HepG2 (cell line): ENCODE measurements around the gene QSER1. TPM values are rescaled to one million over a fixed set of nuclear protein-coding genes. Genes with fewer than 3 reads are reported as not detected.

ENCODE experiments used
- ATAC-seq: fragments of 200-7000 bp; cut with Tn5 transposase; 3 replicates; pipeline ENCODE4 v1.9.1; 2020; ENCODE audit warnings: mild to moderate bottlenecking, moderate library complexity
- BruUV-seq: library from RNA; stranded (reverse); fragments of 400-500 nt; replicated peaks from 2 replicates; lab custom pipeline; 2021; lab: Mats Ljungman, UMichigan
- CTCF ChIA-PET: fragments of 300-600 bp; formaldehyde crosslinking; extraction: SDS; loops from one replicate; lab custom pipeline; 2021; ENCODE audit warnings: low total read pairs, inconsistent platforms, low intra/inter-chr PET ratio; lab: Yijun Ruan, JAX
- POLR2A ChIA-PET: fragments of 350-600 bp; sonication (Branson Sonifier 250); formaldehyde crosslinking; loops from one replicate; lab custom pipeline; 2020; ENCODE audit warnings: antibody characterized with exemption, inconsistent platforms; lab: Yijun Ruan, JAX
- DNase-seq: peaks from one replicate; pipeline ENCODE4 v3.0.0-alpha.2; 2015; ENCODE audit warnings: low spot score
- FAIRE-seq: peaks from 3 replicates; lab custom pipeline; 2011; peaks lifted over from hg19 to GRCh38; lab: Jason Lieb, UNC
- H2AFZ ChIP-seq: one replicate; pipeline ENCODE4 v1.6.1; 2011; ENCODE audit warnings: low read length, inconsistent platforms
- H3K27ac ChIP-seq: fragments of 300-600 bp; 3 replicates; pipeline ENCODE4 v1.8.0; 2011; ENCODE audit warnings: mixed run types, mild to moderate bottlenecking, mixed read lengths, low read length, inconsistent platforms; ENCODE audit not compliant: insufficient read depth; ENCODE audit errors: extremely low read length
- H3K27me3 ChIP-seq, 2 experiments: fragments of 200-600 bp in 1 of 2; 2 replicates in 1 of 2; 3 replicates in 1 of 2; pipeline versions ENCODE4 v1.6.0 to v1.8.0; 2011; ENCODE audit warnings: low read length in 2 of 2, mild to moderate bottlenecking in 2 of 2, moderate library complexity in 2 of 2, inconsistent platforms in 1 of 2; ENCODE audit not compliant: insufficient read depth in 2 of 2, control insufficient read depth in 1 of 2
- H3K36me3 ChIP-seq, 2 experiments: fragments of 200-600 bp in 1 of 2; replicated peaks in 1 of 2; 2 replicates in 1 of 2; 3 replicates in 1 of 2; pipeline versions ENCODE4 v1.5.1 to v1.8.0; 2011; ENCODE audit warnings: low read length in 2 of 2, inconsistent platforms in 1 of 2; ENCODE audit not compliant: insufficient read depth in 2 of 2, control insufficient read depth in 1 of 2
- H3K4me1 ChIP-seq: 2 replicates; pipeline ENCODE4 v1.5.1; 2012; ENCODE audit warnings: low read length, inconsistent platforms; ENCODE audit not compliant: insufficient read depth
- H3K4me2 ChIP-seq: 2 replicates; pipeline ENCODE4 v1.6.0; 2011; ENCODE audit warnings: low read depth, low read length, inconsistent platforms
- H3K4me3 ChIP-seq, 3 experiments: fragments of 200-600 bp in 1 of 3; sonication (generic), shearing (Covaris generic) in 1 of 3; replicated peaks in 1 of 3; 2 replicates each; pipeline ENCODE4 v1.5.1; 2011 to 2016; ENCODE audit warnings: low read length in 3 of 3, inconsistent platforms in 2 of 3, low read depth in 2 of 3, mild to moderate bottlenecking in 2 of 3, control low read depth in 1 of 3, mixed read lengths in 1 of 3; ENCODE audit not compliant: insufficient read depth in 1 of 3
- H3K79me2 ChIP-seq: one replicate; pipeline ENCODE4 v1.6.1; 2011; ENCODE audit warnings: low read length, inconsistent platforms; ENCODE audit not compliant: insufficient read depth
- H3K9ac ChIP-seq: 2 replicates; pipeline ENCODE4 v1.6.0; 2011; ENCODE audit warnings: mild to moderate bottlenecking, low read depth, low read length, inconsistent platforms; ENCODE audit not compliant: insufficient read depth
- H3K9me3 ChIP-seq: 2 replicates; pipeline ENCODE4 v1.5.1; 2012; ENCODE audit warnings: mild to moderate bottlenecking, low read length
- H4K20me1 ChIP-seq: 2 replicates; pipeline ENCODE4 v1.6.0; 2011; ENCODE audit warnings: inconsistent platforms, mild to moderate bottlenecking, low read length, moderate library complexity; ENCODE audit not compliant: insufficient read depth
- ATRX ChIP-seq: sonication (generic); formaldehyde crosslinking; IDR thresholded peaks from 2 replicates; pipeline ENCODE4 v1.4.0; 2020; ENCODE audit warnings: missing genetic modification reagents, borderline replicate concordance
- HNF4G ChIP-seq, 2 experiments: sonication (generic) in 1 of 2; formaldehyde crosslinking in 1 of 2; IDR thresholded peaks; 2 replicates each; pipeline versions ENCODE4 v1.4.0 to v1.6.1; 2011 to 2020; ENCODE audit warnings: borderline replicate concordance in 2 of 2, low read depth in 2 of 2, mild to moderate bottlenecking in 2 of 2, low read length in 1 of 2, missing genetic modification reagents in 1 of 2, moderate library complexity in 1 of 2
- JARID2 ChIP-seq: sonication (generic); formaldehyde crosslinking; IDR thresholded peaks from 2 replicates; pipeline ENCODE4 v1.8.1; 2023; ENCODE audit warnings: missing genetic modification reagents, inconsistent platforms; ENCODE audit not compliant: insufficient replicate concordance
- KDM6A ChIP-seq: IDR thresholded peaks from 2 replicates; pipeline ENCODE4 v1.6.1; 2016; ENCODE audit warnings: low read depth
- SPEN ChIP-seq: sonication (generic); formaldehyde crosslinking; IDR thresholded peaks from 2 replicates; pipeline ENCODE4 v1.5.1; 2020; ENCODE audit warnings: low read depth, mild to moderate bottlenecking, missing genetic modification reagents
- TRIM24 ChIP-seq: sonication (generic); formaldehyde crosslinking; IDR thresholded peaks from 2 replicates; pipeline ENCODE4 v1.8.0; 2022; ENCODE audit warnings: mild to moderate bottlenecking, missing genetic modification reagents
- ZNF644 ChIP-seq: IDR thresholded peaks from 2 replicates; pipeline ENCODE4 v1.6.1; 2016; ENCODE audit warnings: low read depth
- ZNF660 ChIP-seq: sonication (generic); formaldehyde crosslinking; IDR thresholded peaks from 2 replicates; pipeline ENCODE4 v1.5.1; 2020; ENCODE audit warnings: mild to moderate bottlenecking, low read depth, missing genetic modification reagents, borderline replicate concordance
- WGBS: methylation state at CpG from one replicate; pipeline ENCODE4 v1.1.6; 2017; ENCODE audit warnings: low lambda C conversion rate; 5-methylcytosine and 5-hydroxymethylcytosine counted together
- in situ Hi-C: cut with HindIII; loops from 2 replicates; pipeline ENCODE4 v1.10.0; 2017; ENCODE audit warnings: low pct_unique_long_range_greater_than_20kb; ENCODE audit not compliant: extremely low pct_ligation_motif_present
- intact Hi-C: fragments of 100-400 bp; cut with micrococcal nuclease; formaldehyde crosslinking; loops from one replicate; pipeline ENCODE4 v1.10.0; 2022; ENCODE audit not compliant: unreplicated experiment
- polyA plus RNA-seq, 8 experiments: library from polyadenylated mRNA; depleted of rRNA in 3 of 8; stranded (reverse) in 7 of 8; unstranded in 1 of 8; fragments of >200 nt; fragmentation: Illumina TruSeq in 4 of 8; extraction: Trizol in 4 of 8; gene quantifications; 2 replicates each; pipeline versions ENCODE4 v1.2.1 to v1.2.3, GENCODE V29; 2011 to 2016; ENCODE audit warnings: low read depth in 4 of 8, missing spikeins in 1 of 8, mixed read lengths in 1 of 8; ENCODE audit not compliant: insufficient read depth in 1 of 8
- total RNA-seq, 5 experiments: library from RNA; depleted of rRNA; stranded (reverse); fragments of >200 nt; fragmentation: Illumina TruSeq; extraction: Trizol; gene quantifications; 2 replicates each; pipeline ENCODE4 v1.2.3, GENCODE V29; 2016; ENCODE audit warnings: low read depth in 1 of 5
- TF ChIP-seq, protein P1 (sequence below): IDR thresholded peaks from 2 replicates; pipeline ENCODE4 v1.4.0; 2020; ENCODE audit warnings: mild to moderate bottlenecking, missing genetic modification reagents
- TF ChIP-seq, protein P2 (sequence below): IDR thresholded peaks from 2 replicates; pipeline ENCODE4 v1.6.1; 2016; ENCODE audit warnings: control low read depth

The QSER1 gene
- total and polyA plus RNA-seq, 2 of the 13 experiments (the other 11 are each of a cell fraction or from before 2014, with no cell fraction given): 8.9 to 17.3 TPM

DNA sequence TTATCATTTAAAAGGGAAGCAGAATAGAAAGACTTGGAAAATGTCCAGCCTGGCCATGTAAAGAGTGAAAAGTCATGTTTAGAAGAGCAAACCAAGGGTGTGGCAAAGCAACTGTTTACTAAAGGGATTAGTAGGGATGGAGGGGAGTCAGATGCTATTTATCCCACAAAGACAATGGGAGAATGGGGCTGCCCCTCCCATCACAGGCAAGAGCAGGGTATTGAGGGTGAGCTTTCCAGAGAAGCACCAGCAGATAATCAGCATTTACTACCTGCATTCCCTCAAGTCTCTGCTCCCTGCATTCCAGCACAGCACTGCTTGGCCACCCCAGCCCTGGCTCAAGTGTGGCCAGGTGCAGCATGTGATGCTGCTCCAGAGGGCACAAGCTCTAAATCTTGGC, 18.5 kb upstream of the QSER1 start (continued):
- TF ChIP-seq, protein P1, sequence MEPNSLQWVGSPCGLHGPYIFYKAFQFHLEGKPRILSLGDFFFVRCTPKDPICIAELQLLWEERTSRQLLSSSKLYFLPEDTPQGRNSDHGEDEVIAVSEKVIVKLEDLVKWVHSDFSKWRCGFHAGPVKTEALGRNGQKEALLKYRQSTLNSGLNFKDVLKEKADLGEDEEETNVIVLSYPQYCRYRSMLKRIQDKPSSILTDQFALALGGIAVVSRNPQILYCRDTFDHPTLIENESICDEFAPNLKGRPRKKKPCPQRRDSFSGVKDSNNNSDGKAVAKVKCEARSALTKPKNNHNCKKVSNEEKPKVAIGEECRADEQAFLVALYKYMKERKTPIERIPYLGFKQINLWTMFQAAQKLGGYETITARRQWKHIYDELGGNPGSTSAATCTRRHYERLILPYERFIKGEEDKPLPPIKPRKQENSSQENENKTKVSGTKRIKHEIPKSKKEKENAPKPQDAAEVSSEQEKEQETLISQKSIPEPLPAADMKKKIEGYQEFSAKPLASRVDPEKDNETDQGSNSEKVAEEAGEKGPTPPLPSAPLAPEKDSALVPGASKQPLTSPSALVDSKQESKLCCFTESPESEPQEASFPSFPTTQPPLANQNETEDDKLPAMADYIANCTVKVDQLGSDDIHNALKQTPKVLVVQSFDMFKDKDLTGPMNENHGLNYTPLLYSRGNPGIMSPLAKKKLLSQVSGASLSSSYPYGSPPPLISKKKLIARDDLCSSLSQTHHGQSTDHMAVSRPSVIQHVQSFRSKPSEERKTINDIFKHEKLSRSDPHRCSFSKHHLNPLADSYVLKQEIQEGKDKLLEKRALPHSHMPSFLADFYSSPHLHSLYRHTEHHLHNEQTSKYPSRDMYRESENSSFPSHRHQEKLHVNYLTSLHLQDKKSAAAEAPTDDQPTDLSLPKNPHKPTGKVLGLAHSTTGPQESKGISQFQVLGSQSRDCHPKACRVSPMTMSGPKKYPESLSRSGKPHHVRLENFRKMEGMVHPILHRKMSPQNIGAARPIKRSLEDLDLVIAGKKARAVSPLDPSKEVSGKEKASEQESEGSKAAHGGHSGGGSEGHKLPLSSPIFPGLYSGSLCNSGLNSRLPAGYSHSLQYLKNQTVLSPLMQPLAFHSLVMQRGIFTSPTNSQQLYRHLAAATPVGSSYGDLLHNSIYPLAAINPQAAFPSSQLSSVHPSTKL (CRISPR knock-in tag): 0 out of 2 replicates have a peak, but pooled peaks have one; percentile 29
- TF ChIP-seq KDM6A (CRISPR knock-in tag): no peak

DNA sequence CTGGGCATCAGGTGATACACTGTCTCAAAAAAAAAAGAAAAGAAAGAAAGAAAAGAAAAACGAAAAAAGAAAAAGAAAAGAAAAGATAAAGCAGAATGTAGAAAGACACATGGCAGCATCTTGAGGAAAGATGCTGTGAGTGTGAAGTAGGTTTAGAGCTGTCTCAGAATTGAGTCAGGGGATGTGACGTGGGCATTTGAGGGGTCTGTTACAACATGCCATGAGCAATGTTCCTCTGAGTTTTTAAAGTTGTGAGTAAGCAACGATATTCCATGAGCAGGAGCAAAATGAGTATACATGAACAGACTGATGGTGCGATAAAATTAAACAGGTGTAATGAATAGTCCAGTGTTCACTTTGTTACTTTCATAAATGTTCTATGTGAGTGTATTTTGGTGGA, 11.3 kb upstream of the QSER1 start:
- no peaks in the 10 kb centered on the region for H3K36me3 ChIP-seq

More for the DNA sequence above, 11.3 kb upstream of the QSER1 start:
- DNase-seq (no peak), ATAC-seq (no peak)
- TF ChIP-seq TRIM24 (CRISPR knock-in tag): no peak
- no peak for TF ChIP-seq ZNF660 (CRISPR knock-in tag)
- TF ChIP-seq, protein P2, sequence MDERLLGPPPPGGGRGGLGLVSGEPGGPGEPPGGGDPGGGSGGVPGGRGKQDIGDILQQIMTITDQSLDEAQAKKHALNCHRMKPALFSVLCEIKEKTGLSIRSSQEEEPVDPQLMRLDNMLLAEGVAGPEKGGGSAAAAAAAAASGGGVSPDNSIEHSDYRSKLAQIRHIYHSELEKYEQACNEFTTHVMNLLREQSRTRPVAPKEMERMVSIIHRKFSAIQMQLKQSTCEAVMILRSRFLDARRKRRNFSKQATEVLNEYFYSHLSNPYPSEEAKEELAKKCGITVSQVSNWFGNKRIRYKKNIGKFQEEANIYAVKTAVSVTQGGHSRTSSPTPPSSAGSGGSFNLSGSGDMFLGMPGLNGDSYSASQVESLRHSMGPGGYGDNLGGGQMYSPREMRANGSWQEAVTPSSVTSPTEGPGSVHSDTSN (CRISPR knock-in tag): no peak
- no peak for TF ChIP-seq SPEN (CRISPR knock-in tag)
- no peak for TF ChIP-seq JARID2
- no peak for TF ChIP-seq ATRX (CRISPR knock-in tag)
- TF ChIP-seq HNF4G (IDR thresholded peaks at IDR 0.05; ENCODE audit: borderline replicate concordance, low read depth, low read length): no peak
- TF ChIP-seq HNF4G (CRISPR knock-in tag; IDR thresholded peaks at IDR 0.05; ENCODE audit: borderline replicate concordance, low read depth): no peak
- no peak for TF ChIP-seq ZNF644 (CRISPR knock-in tag)
- TF ChIP-seq, all 625 proteins: peak for 0
- ChIA-PET CTCF (no interaction called here), POLR2A (no interaction called here)
- no peak overlapping the region for H3K9ac ChIP-seq
- intact Hi-C loops (no loop called here), in situ Hi-C loops (no loop called here)
- no peaks in the 10 kb centered on the region for H3K79me2 ChIP-seq
- H3K27me3 ChIP-seq: no peaks in the 10 kb centered on the region
- H3K4me3 ChIP-seq: no peak overlapping the region
- no peak for FAIRE-seq
- no peak overlapping the region for H2AFZ ChIP-seq
- 12% methylated on average over 4 of the region's 4 CpGs for WGBS
- no peaks in the 10 kb centered on the region for H3K4me1 ChIP-seq
- H3K9me3 ChIP-seq: no peaks in the 10 kb centered on the region
- BruUV-seq: no TSS peak
- H4K20me1 ChIP-seq: no peaks in the 10 kb centered on the region
- no peak overlapping the region for H3K27ac ChIP-seq
- no peak overlapping the region for H3K4me2 ChIP-seq
